K562 (cell line): ENCODE measurements around the gene CKM. TPM values are rescaled to one million over a fixed set of nuclear protein-coding genes. Genes with fewer than 3 reads are reported as not detected.
A peak's percentile ranks its signal among the peaks of the same experiment; 100 is the strongest.

ENCODE experiments used
- CLOCK ChIP-seq: fragments of 250-450 bp; sonication (Bioruptor Pico); IDR thresholded peaks from 2 replicates; pipeline ENCODE4 v1.4.0; 2020; ENCODE audit warnings: mild to moderate bottlenecking, moderate library complexity, borderline replicate concordance
- GATA2 ChIP-seq: sonication (generic); formaldehyde crosslinking; IDR thresholded peaks from 2 replicates; pipeline ENCODE4 v1.4.0; 2020; ENCODE audit warnings: mild to moderate bottlenecking, missing genetic modification reagents
- HNRNPK ChIP-seq: fragments of 200-400 bp; formaldehyde crosslinking; IDR thresholded peaks from one replicate; pipeline ENCODE4 v1.6.1; 2018; ENCODE audit warnings: mild to moderate bottlenecking, low read depth, low read length; ENCODE audit not compliant: poor library complexity, severe bottlenecking
- HSF4 ChIP-seq: fragments of 250-450 bp; sonication (Bioruptor Pico); IDR thresholded peaks from 2 replicates; pipeline ENCODE4 v2.1.2; 2022; ENCODE audit warnings: mild to moderate bottlenecking, moderate library complexity, borderline replicate concordance
- JUNB ChIP-seq: fragments of 450-650 bp; formaldehyde crosslinking; conservative IDR thresholded peaks from 2 replicates; pipeline ENCODE4 v1.4.0; 2020; ENCODE audit warnings: mild to moderate bottlenecking
- JUND ChIP-seq, 2 experiments: IDR thresholded peaks; 2 replicates in 1 of 2; 3 replicates in 1 of 2; pipeline ENCODE4 v1.6.1; 2011; ENCODE audit warnings: borderline replicate concordance in 2 of 2, low read depth in 2 of 2, low read length in 2 of 2, improper control_type of control experiment in 1 of 2, missing biosample characterization in 1 of 2, missing genetic modification characterization in 1 of 2, missing genetic modification reagents in 1 of 2
- MAFF ChIP-seq: IDR thresholded peaks from 2 replicates; pipeline ENCODE4 v1.6.1; 2012; ENCODE audit warnings: low read length, improper control_type of control experiment
- PPARD ChIP-seq: fragments of 250-450 bp; sonication (Bioruptor Pico); IDR thresholded peaks from 2 replicates; pipeline ENCODE4 v1.8.0; 2022; ENCODE audit warnings: inconsistent platforms, mild to moderate bottlenecking, moderate library complexity
- PREB ChIP-seq: sonication (generic); formaldehyde crosslinking; IDR thresholded peaks from 2 replicates; pipeline ENCODE4 v1.8.1; 2023; ENCODE audit warnings: mild to moderate bottlenecking, missing genetic modification reagents
- RBM22 ChIP-seq: fragments of 200-400 bp; formaldehyde crosslinking; IDR thresholded peaks from 2 replicates; pipeline ENCODE4 v1.6.1; 2018; ENCODE audit warnings: low read length, low read depth; ENCODE audit not compliant: poor library complexity, severe bottlenecking
- SMC3 ChIP-seq: conservative IDR thresholded peaks from 2 replicates; pipeline ENCODE4 v1.6.1; 2011; ENCODE audit warnings: low read depth, low read length, improper control_type of control experiment; ENCODE audit not compliant: insufficient read depth
- SRSF7 ChIP-seq: fragments of 200-400 bp; formaldehyde crosslinking; optimal IDR thresholded peaks from 2 replicates; pipeline ENCODE3; 2017; ENCODE audit warnings: mild to moderate bottlenecking, low read depth, low read length
- TCF15 ChIP-seq: fragments of 250-450 bp; sonication (Bioruptor Pico); IDR thresholded peaks from 2 replicates; pipeline ENCODE4 v1.8.0; 2022; ENCODE audit warnings: moderate library complexity, mild to moderate bottlenecking, inconsistent platforms
- TEAD1 ChIP-seq, 2 experiments: fragments of 450-650 bp in 1 of 2; sonication (generic) in 1 of 2; formaldehyde crosslinking; IDR thresholded peaks; 2 replicates each; pipeline versions ENCODE4 v1.4.0 to v1.8.0; 2020 to 2022; ENCODE audit warnings: mild to moderate bottlenecking in 2 of 2, missing genetic modification reagents in 1 of 2
- YY1 ChIP-seq, 3 experiments: IDR thresholded peaks; 2 replicates each; pipeline ENCODE4 v1.6.1; 2011; ENCODE audit warnings: low read length in 2 of 3, mild to moderate bottlenecking in 2 of 3, moderate library complexity in 2 of 3, borderline replicate concordance in 1 of 3, control low read depth in 1 of 3, low read depth in 1 of 3; ENCODE audit not compliant: insufficient read depth in 3 of 3, insufficient replicate concordance in 2 of 3, control insufficient read depth in 1 of 3, insufficient read length in 1 of 3; ENCODE audit errors: extremely low read depth in 1 of 3
- ZNF518B ChIP-seq: fragments of 250-450 bp; sonication (Bioruptor Pico); IDR thresholded peaks from 2 replicates; pipeline ENCODE4 v1.5.0; 2021; ENCODE audit warnings: mild to moderate bottlenecking, moderate library complexity
- polyA plus RNA-seq, 8 experiments: library from polyadenylated mRNA; depleted of rRNA in 4 of 8; stranded (reverse) in 5 of 8; unstranded in 3 of 8; fragments of >200 nt; fragmentation: Nextera tagmentation in 2 of 8; fragmentation: Illumina TruSeq in 1 of 8; extraction: Ambion mirVana in 2 of 8; extraction: Trizol in 1 of 8; gene quantifications; 2 replicates each; pipeline versions ENCODE4 v1.2.1 to v1.2.3, GENCODE V29; 2011 to 2014; ENCODE audit warnings: inconsistent platforms in 1 of 8, missing spikeins in 1 of 8
- total RNA-seq, 7 experiments: library from RNA; depleted of rRNA in 6 of 7; stranded (reverse); fragments of >200 nt in 6 of 7; fragmentation: Illumina TruSeq in 2 of 7; extraction: Trizol in 2 of 7; gene quantifications; 2 replicates each; pipeline versions ENCODE4 v1.2.1 to v1.2.3, GENCODE V29; 2011 to 2021; ENCODE audit warnings: low replicate concordance in 1 of 7

Gene CKM
- total and polyA plus RNA-seq, 9 of the 15 experiments (the other 6 are each of a cell fraction or from before 2014, with no cell fraction given), result 0.06 to 0.17 (median 0.09) TPM; not detected in 4

GRCh38 chr19:45283443-45284033 lies 39.1 kb downstream of the CKM start (continued):
- TF ChIP-seq PREB (CRISPR knock-in tag) (no peak), HSF4 (CRISPR knock-in tag) (no peak), TCF15 (CRISPR knock-in tag) (no peak), JUND (IDR thresholded peaks at IDR 0.05; ENCODE audit: borderline replicate concordance, low read depth, low read length) (no peak), JUND (tag; IDR thresholded peaks at IDR 0.05; ENCODE audit: borderline replicate concordance, low read depth, low read length) (peak; percentile 59; the same call in 1 of the 3 replicates), RBM22 (no peak), JUNB (CRISPR knock-in tag) (no peak), GATA2 (CRISPR knock-in tag) (peak; percentile 30; the same call in 1 of the 2 replicates), SRSF7 (no peak), ZNF518B (no peak), CLOCK (CRISPR knock-in tag) (no peak), TEAD1 (CRISPR knock-in tag; IDR thresholded peaks at IDR 0.05) (no peak), PPARD (CRISPR knock-in tag) (no peak), YY1 (IDR thresholded peaks at IDR 0.05; ENCODE audit: borderline replicate concordance in 1 of 3, control insufficient read depth in 1 of 3, extremely low read depth in 1 of 3, insufficient read depth in 3 of 3, insufficient read length in 1 of 3, insufficient replicate concordance in 2 of 3, low read depth in 1 of 3, low read length in 2 of 3) (no peak), MAFF (peak; percentile 92), SMC3 (no peak), HNRNPK (no peak)
